Loucy (cell line): ENCODE data around the gene RBM26.

Experiments used
- H2AFZ ChIP-seq: fragments of 200-600 bp; sonication (generic); 2 replicates; pipeline ENCODE4 v1.6.0; 2016; ENCODE audit warnings: antibody characterized with exemption, mild to moderate bottlenecking, low read length, moderate library complexity
- H3F3A ChIP-seq: fragments of 200-600 bp; 2 replicates; pipeline ENCODE4 v1.6.0; 2016; ENCODE audit warnings: antibody characterized with exemption, low read depth, mild to moderate bottlenecking
- H3K27me3 ChIP-seq: fragments of 200-600 bp; sonication (generic); 2 replicates; pipeline ENCODE4 v1.6.1; 2014; ENCODE audit warnings: low read length, mild to moderate bottlenecking; ENCODE audit not compliant: insufficient read depth, poor library complexity, severe bottlenecking
- H3K36me3 ChIP-seq: fragments of 200-600 bp; sonication (generic); 2 replicates; pipeline ENCODE4 v1.6.1; 2016; ENCODE audit warnings: low read length; ENCODE audit not compliant: insufficient read depth
- H3K4me1 ChIP-seq: fragments of 200-600 bp; sonication (generic); 2 replicates; pipeline ENCODE4 v1.5.1; 2014; ENCODE audit warnings: low read length, mild to moderate bottlenecking; ENCODE audit not compliant: insufficient read depth, poor library complexity, severe bottlenecking
- H3K4me2 ChIP-seq: fragments of 200-600 bp; sonication (generic); 2 replicates; pipeline ENCODE4 v1.6.0; 2014; ENCODE audit warnings: antibody characterized with exemption, low read length, low read depth, mild to moderate bottlenecking; ENCODE audit not compliant: poor library complexity, severe bottlenecking
- H3K4me3 ChIP-seq: fragments of 200-600 bp; sonication (generic); 2 replicates; pipeline ENCODE4 v1.5.1; 2014; ENCODE audit warnings: low read length, mild to moderate bottlenecking, mixed read lengths; ENCODE audit not compliant: poor library complexity, severe bottlenecking
- H3K79me2 ChIP-seq: fragments of 200-600 bp; sonication (generic); 2 replicates; pipeline ENCODE4 v1.6.1; 2014; ENCODE audit warnings: low read length; ENCODE audit not compliant: insufficient read depth
- H3K9ac ChIP-seq: fragments of 200-600 bp; sonication (generic); 2 replicates; pipeline ENCODE4 v1.6.0; 2014; ENCODE audit warnings: mild to moderate bottlenecking, low read depth, low read length, moderate library complexity; ENCODE audit not compliant: poor library complexity, severe bottlenecking
- H3K9me2 ChIP-seq: fragments of 200-600 bp; sonication (generic); replicated peaks from 2 replicates; pipeline ENCODE4 v1.6.1; 2016; ENCODE audit warnings: low read depth, low read length, mixed read lengths
- H3K9me3 ChIP-seq: fragments of 200-600 bp; sonication (generic); 2 replicates; pipeline ENCODE4 v1.6.1; 2014; ENCODE audit warnings: mild to moderate bottlenecking, antibody characterized with exemption, low read length, low read depth; ENCODE audit not compliant: insufficient read depth
- H4K20me1 ChIP-seq: fragments of 200-600 bp; sonication (generic); 2 replicates; pipeline ENCODE4 v1.6.0; 2014; ENCODE audit warnings: antibody characterized with exemption, low read length, mild to moderate bottlenecking; ENCODE audit not compliant: insufficient read depth, poor library complexity, severe bottlenecking
- CTCF ChIP-seq: fragments of 200-600 bp; sonication (generic); conservative IDR thresholded peaks from 2 replicates; pipeline ENCODE4 v1.5.1; 2014; ENCODE audit warnings: mild to moderate bottlenecking, antibody characterized with exemption, low read length
- EZH2phosphoT487 ChIP-seq: fragments of 200-600 bp; IDR thresholded peaks from 2 replicates; pipeline ENCODE4 v1.6.1; 2018; ENCODE audit warnings: antibody characterized with exemption, mild to moderate bottlenecking, moderate library complexity, borderline replicate concordance

RBM26 gene

GRCh38 chr13:79287939-79288795 lies 117.9 kb downstream of the RBM26 start:
- H3K9ac ChIP-seq = no peak overlapping the region
- no peaks in the 10 kb centered on the region for H3K9me2 ChIP-seq
- no peaks in the 10 kb centered on the region for H3K79me2 ChIP-seq
- H4K20me1 ChIP-seq = no peaks in the 10 kb centered on the region
- no peaks in the 10 kb centered on the region for H3K36me3 ChIP-seq
- no peak for TF ChIP-seq CTCF
- no peak for TF ChIP-seq EZH2phosphoT487
- peaks cover under 1% of the 10 kb centered on the region for H3K4me1 ChIP-seq
- no peak overlapping the region for H3K4me2 ChIP-seq
- no peak overlapping the region for H2AFZ ChIP-seq
- no peak overlapping the region for H3K4me3 ChIP-seq
- H3K27me3 ChIP-seq = no peaks in the 10 kb centered on the region
- H3F3A ChIP-seq = no peaks in the 10 kb centered on the region
- H3K9me3 ChIP-seq = no peaks in the 10 kb centered on the region

- no peaks in the 10 kb centered on the region for H3K36me3 ChIP-seq
- H3F3A ChIP-seq = no peaks in the 10 kb centered on the region
- no peaks in the 10 kb centered on the region for H4K20me1 ChIP-seq
- no peak overlapping the region for H3K4me2 ChIP-seq
- no peaks in the 10 kb centered on the region for H3K9me2 ChIP-seq
- H3K9ac ChIP-seq = no peak overlapping the region
- no peaks in the 10 kb centered on the region for H3K27me3 ChIP-seq
- no peak overlapping the region for H2AFZ ChIP-seq
- peaks cover 6% of the 10 kb centered on the region for H3K4me1 ChIP-seq
- H3K79me2 ChIP-seq = no peaks in the 10 kb centered on the region
- no peak for TF ChIP-seq EZH2phosphoT487
- no peak for TF ChIP-seq CTCF
- H3K9me3 ChIP-seq = no peaks in the 10 kb centered on the region
- no peak overlapping the region for H3K4me3 ChIP-seq
Measured at GRCh38 chr13:79285159-79285558, 120.9 kb downstream of the RBM26 start.

- no peaks in the 10 kb centered on the region for H3K27me3 ChIP-seq
- H3K9ac ChIP-seq = no peak overlapping the region
- no peak overlapping the region for H3K4me2 ChIP-seq
- H3K79me2 ChIP-seq = no peaks in the 10 kb centered on the region
- H3K4me1 ChIP-seq = peaks cover 6% of the 10 kb centered on the region
- no peak for TF ChIP-seq CTCF
- no peak for TF ChIP-seq EZH2phosphoT487
- no peaks in the 10 kb centered on the region for H4K20me1 ChIP-seq
- no peaks in the 10 kb centered on the region for H3K9me3 ChIP-seq
- H3F3A ChIP-seq = no peaks in the 10 kb centered on the region
- no peaks in the 10 kb centered on the region for H3K36me3 ChIP-seq
- H3K4me3 ChIP-seq = no peak overlapping the region
- no peaks in the 10 kb centered on the region for H3K9me2 ChIP-seq
- 0 out of 2 replicates have a peak overlapping the region, but pooled peaks have one; percentile 7 for H2AFZ ChIP-seq
Measured at GRCh38 chr13:79283742-79284141, 122.3 kb downstream of the RBM26 start.
